H1 (cell line): ENCODE data around the gene SPTBN1. TPM values are rescaled to one million over a fixed set of nuclear protein-coding genes. Genes with fewer than 3 reads are reported as not detected.

Experiments used
- GTF2F1 ChIP-seq: IDR thresholded peaks from 2 replicates; pipeline ENCODE4 v1.6.1; 2012; ENCODE audit warnings: low read depth, low read length, improper control_type of control experiment, borderline replicate concordance
- HDAC6 ChIP-seq: IDR thresholded peaks from one replicate; pipeline ENCODE4 v1.7.1; 2012; ENCODE audit warnings: low read depth, mild to moderate bottlenecking, inconsistent platforms, low read length, moderate library complexity
- NANOG ChIP-seq: IDR thresholded peaks from 2 replicates; pipeline ENCODE4 v1.6.1; 2011; ENCODE audit warnings: low read length, low read depth, mild to moderate bottlenecking, inconsistent platforms; ENCODE audit not compliant: insufficient read depth, poor library complexity, severe bottlenecking
- TAF7 ChIP-seq: optimal IDR thresholded peaks from 2 replicates; pipeline ENCODE3; 2011; ENCODE audit warnings: low read depth, mild to moderate bottlenecking, inconsistent platforms, low read length, moderate library complexity, borderline replicate concordance
- polyA plus RNA-seq, 7 experiments: library from polyadenylated mRNA; depleted of rRNA in 3 of 7; stranded (reverse) in 5 of 7; unstranded in 2 of 7; fragments of >200 nt in 5 of 7; fragments of 200-250 nt in 2 of 7; gene quantifications; 1 replicate in 5 of 7; 2 replicates in 1 of 7; 4 replicates in 1 of 7; pipeline versions ENCODE4 v1.2.1 to v1.2.3, GENCODE V29; 2011 to 2013; ENCODE audit warnings: missing spikeins in 2 of 7, mixed read lengths in 2 of 7
- total RNA-seq: library from RNA; stranded (reverse); fragmentation: NEBNext Ultra II Directional; extraction: Animal tissue kit (Norgen Biotek cat#: 25700); gene quantifications from 2 replicates; pipeline ENCODE4 v1.2.1, GENCODE V29; 2021

SPTBN1 gene
- total and polyA plus RNA-seq, 2 of the 8 experiments (the other 6 are each of a cell fraction or from before 2014, with no cell fraction given), result 31.8 to 180 TPM

GRCh38 chr2:54564439-54564838, 108.3 kb downstream of the SPTBN1 start (continued):
- no peak for TF ChIP-seq TAF7
- TF ChIP-seq HDAC6, result no peak
- no peak for TF ChIP-seq GTF2F1
- no peak for TF ChIP-seq NANOG
- TF ChIP-seq, all 59 proteins: peak for 0
